HepG2 (cell line): ENCODE measurements around the gene DTHD1. TPM values are rescaled to one million over a fixed set of nuclear protein-coding genes. Genes with fewer than 3 reads are reported as not detected.

ENCODE experiments used
- ATAC-seq: fragments of 200-7000 bp; cut with Tn5 transposase; 3 replicates; pipeline ENCODE4 v1.9.1; 2020; ENCODE audit warnings: mild to moderate bottlenecking, moderate library complexity
- BruUV-seq: library from RNA; stranded (reverse); fragments of 400-500 nt; replicated peaks from 2 replicates; lab custom pipeline; 2021; lab: Mats Ljungman, UMichigan
- CTCF ChIA-PET: fragments of 300-600 bp; formaldehyde crosslinking; extraction: SDS; loops from one replicate; lab custom pipeline; 2021; ENCODE audit warnings: low total read pairs, inconsistent platforms, low intra/inter-chr PET ratio; lab: Yijun Ruan, JAX
- POLR2A ChIA-PET: fragments of 350-600 bp; sonication (Branson Sonifier 250); formaldehyde crosslinking; loops from one replicate; lab custom pipeline; 2020; ENCODE audit warnings: antibody characterized with exemption, inconsistent platforms; lab: Yijun Ruan, JAX
- DNase-seq: peaks from one replicate; pipeline ENCODE4 v3.0.0-alpha.2; 2015; ENCODE audit warnings: low spot score
- FAIRE-seq: peaks from 3 replicates; lab custom pipeline; 2011; peaks lifted over from hg19 to GRCh38; lab: Jason Lieb, UNC
- H2AFZ ChIP-seq: one replicate; pipeline ENCODE4 v1.6.1; 2011; ENCODE audit warnings: low read length, inconsistent platforms
- H3K27ac ChIP-seq: fragments of 300-600 bp; 3 replicates; pipeline ENCODE4 v1.8.0; 2011; ENCODE audit warnings: mixed run types, mild to moderate bottlenecking, mixed read lengths, low read length, inconsistent platforms; ENCODE audit not compliant: insufficient read depth; ENCODE audit errors: extremely low read length
- H3K27me3 ChIP-seq, 2 experiments: fragments of 200-600 bp in 1 of 2; 2 replicates in 1 of 2; 3 replicates in 1 of 2; pipeline versions ENCODE4 v1.6.0 to v1.8.0; 2011; ENCODE audit warnings: low read length in 2 of 2, mild to moderate bottlenecking in 2 of 2, moderate library complexity in 2 of 2, inconsistent platforms in 1 of 2; ENCODE audit not compliant: insufficient read depth in 2 of 2, control insufficient read depth in 1 of 2
- H3K36me3 ChIP-seq, 2 experiments: fragments of 200-600 bp in 1 of 2; replicated peaks in 1 of 2; 2 replicates in 1 of 2; 3 replicates in 1 of 2; pipeline versions ENCODE4 v1.5.1 to v1.8.0; 2011; ENCODE audit warnings: low read length in 2 of 2, inconsistent platforms in 1 of 2; ENCODE audit not compliant: insufficient read depth in 2 of 2, control insufficient read depth in 1 of 2
- H3K4me1 ChIP-seq: 2 replicates; pipeline ENCODE4 v1.5.1; 2012; ENCODE audit warnings: low read length, inconsistent platforms; ENCODE audit not compliant: insufficient read depth
- H3K4me2 ChIP-seq: 2 replicates; pipeline ENCODE4 v1.6.0; 2011; ENCODE audit warnings: low read depth, low read length, inconsistent platforms
- H3K4me3 ChIP-seq, 3 experiments: fragments of 200-600 bp in 1 of 3; sonication (generic), shearing (Covaris generic) in 1 of 3; replicated peaks in 1 of 3; 2 replicates each; pipeline ENCODE4 v1.5.1; 2011 to 2016; ENCODE audit warnings: low read length in 3 of 3, inconsistent platforms in 2 of 3, low read depth in 2 of 3, mild to moderate bottlenecking in 2 of 3, control low read depth in 1 of 3, mixed read lengths in 1 of 3; ENCODE audit not compliant: insufficient read depth in 1 of 3
- H3K79me2 ChIP-seq: one replicate; pipeline ENCODE4 v1.6.1; 2011; ENCODE audit warnings: low read length, inconsistent platforms; ENCODE audit not compliant: insufficient read depth
- H3K9ac ChIP-seq: 2 replicates; pipeline ENCODE4 v1.6.0; 2011; ENCODE audit warnings: mild to moderate bottlenecking, low read depth, low read length, inconsistent platforms; ENCODE audit not compliant: insufficient read depth
- H3K9me3 ChIP-seq: 2 replicates; pipeline ENCODE4 v1.5.1; 2012; ENCODE audit warnings: mild to moderate bottlenecking, low read length
- H4K20me1 ChIP-seq: 2 replicates; pipeline ENCODE4 v1.6.0; 2011; ENCODE audit warnings: inconsistent platforms, mild to moderate bottlenecking, low read length, moderate library complexity; ENCODE audit not compliant: insufficient read depth
- HIVEP1 ChIP-seq: sonication (generic); formaldehyde crosslinking; IDR thresholded peaks from 2 replicates; pipeline ENCODE4 v1.4.0; 2020; ENCODE audit warnings: mild to moderate bottlenecking, missing genetic modification reagents
- NFE2 ChIP-seq: sonication (generic); formaldehyde crosslinking; IDR thresholded peaks from 2 replicates; pipeline ENCODE4 v1.4.0; 2020; ENCODE audit warnings: missing genetic modification reagents
- RAD51 ChIP-seq: fragments of 450-650 bp; IDR thresholded peaks from 2 replicates; pipeline ENCODE4 v1.6.1; 2016; ENCODE audit warnings: borderline replicate concordance
- TEAD3 ChIP-seq: optimal IDR thresholded peaks from 2 replicates; pipeline ENCODE3; 2016; ENCODE audit warnings: borderline replicate concordance
- ZBTB20 ChIP-seq: sonication (generic); formaldehyde crosslinking; IDR thresholded peaks from 2 replicates; pipeline ENCODE4 v1.8.1; 2023; ENCODE audit warnings: missing genetic modification reagents, low read depth, mild to moderate bottlenecking, borderline replicate concordance
- ZFY ChIP-seq: sonication (generic); formaldehyde crosslinking; IDR thresholded peaks from 2 replicates; pipeline ENCODE4 v1.4.0; 2020; ENCODE audit warnings: missing genetic modification reagents
- ZNF557 ChIP-seq: sonication (generic); formaldehyde crosslinking; IDR thresholded peaks from 2 replicates; pipeline ENCODE4 v1.4.0; 2020; ENCODE audit warnings: missing genetic modification reagents
- ZNF574 ChIP-seq: sonication (generic); formaldehyde crosslinking; IDR thresholded peaks from 2 replicates; pipeline ENCODE4 v1.4.0; 2020; ENCODE audit warnings: missing genetic modification reagents
- ZNF607 ChIP-seq: sonication (generic); formaldehyde crosslinking; IDR thresholded peaks from 2 replicates; pipeline ENCODE4 v1.5.1; 2020; ENCODE audit warnings: missing genetic modification reagents, mild to moderate bottlenecking, borderline replicate concordance
- ZNF672 ChIP-seq: sonication (generic); formaldehyde crosslinking; IDR thresholded peaks from 2 replicates; pipeline ENCODE4 v1.8.1; 2022; ENCODE audit warnings: missing genetic modification reagents
- ZNF83 ChIP-seq: sonication (generic); formaldehyde crosslinking; IDR thresholded peaks from 2 replicates; pipeline ENCODE4 v1.4.0; 2020; ENCODE audit warnings: missing genetic modification reagents, mild to moderate bottlenecking, borderline replicate concordance
- WGBS: methylation state at CpG from one replicate; pipeline ENCODE4 v1.1.6; 2017; ENCODE audit warnings: low lambda C conversion rate; 5-methylcytosine and 5-hydroxymethylcytosine counted together
- in situ Hi-C: cut with HindIII; loops from 2 replicates; pipeline ENCODE4 v1.10.0; 2017; ENCODE audit warnings: low pct_unique_long_range_greater_than_20kb; ENCODE audit not compliant: extremely low pct_ligation_motif_present
- intact Hi-C: fragments of 100-400 bp; cut with micrococcal nuclease; formaldehyde crosslinking; loops from one replicate; pipeline ENCODE4 v1.10.0; 2022; ENCODE audit not compliant: unreplicated experiment
- polyA plus RNA-seq, 8 experiments: library from polyadenylated mRNA; depleted of rRNA in 3 of 8; stranded (reverse) in 7 of 8; unstranded in 1 of 8; fragments of >200 nt; fragmentation: Illumina TruSeq in 4 of 8; extraction: Trizol in 4 of 8; gene quantifications; 2 replicates each; pipeline versions ENCODE4 v1.2.1 to v1.2.3, GENCODE V29; 2011 to 2016; ENCODE audit warnings: low read depth in 4 of 8, missing spikeins in 1 of 8, mixed read lengths in 1 of 8; ENCODE audit not compliant: insufficient read depth in 1 of 8
- total RNA-seq, 5 experiments: library from RNA; depleted of rRNA; stranded (reverse); fragments of >200 nt; fragmentation: Illumina TruSeq; extraction: Trizol; gene quantifications; 2 replicates each; pipeline ENCODE4 v1.2.3, GENCODE V29; 2016; ENCODE audit warnings: low read depth in 1 of 5
- TF ChIP-seq, protein P1 (sequence below): sonication (generic); formaldehyde crosslinking; IDR thresholded peaks from 2 replicates; pipeline ENCODE4 v1.4.0; 2020; ENCODE audit warnings: missing genetic modification reagents, borderline replicate concordance
- TF ChIP-seq, protein P2 (sequence below): sonication (generic); formaldehyde crosslinking; conservative IDR thresholded peaks from 2 replicates; pipeline ENCODE4 v1.4.0; 2020; ENCODE audit warnings: missing genetic modification reagents

Gene DTHD1
- total and polyA plus RNA-seq, 2 of the 13 experiments (the other 11 are each of a cell fraction or from before 2014, with no cell fraction given) = not detected

DNA sequence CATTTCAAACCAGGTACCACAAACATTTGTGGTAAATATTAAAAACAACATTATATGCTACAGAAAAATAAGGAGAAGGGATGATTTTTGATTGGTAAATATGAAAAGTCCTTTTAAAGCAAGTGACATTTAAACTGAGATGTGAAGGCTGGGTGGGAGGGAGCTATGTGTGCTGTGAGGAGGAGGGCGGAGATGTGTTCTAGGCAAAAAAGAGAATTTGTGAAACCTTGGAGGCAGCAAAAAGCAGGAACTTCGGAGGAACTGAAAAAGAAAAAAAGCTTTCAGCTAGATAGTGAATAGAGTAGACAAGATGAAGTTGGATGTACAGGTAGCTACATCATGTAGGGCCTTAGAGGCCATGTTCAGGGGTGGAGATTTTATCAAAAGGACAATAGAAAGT lies 27.0 kb upstream of the DTHD1 start:
- H3K9ac ChIP-seq = no peak overlapping the region
- no peak for ATAC-seq
- BruUV-seq = no TSS peak
- no peaks in the 10 kb centered on the region for H3K27me3 ChIP-seq
- no peaks in the 10 kb centered on the region for H3K9me3 ChIP-seq
- DNase-seq = no peak
- intact Hi-C loops = no loop called here
- H3K36me3 ChIP-seq = no peaks in the 10 kb centered on the region
- no peak overlapping the region for H2AFZ ChIP-seq
- no peak overlapping the region for H3K27ac ChIP-seq
- 45% methylated on average over 2 of the region's 2 CpGs for WGBS
- no peak overlapping the region for H3K4me3 ChIP-seq
- POLR2A ChIA-PET = no interaction called here
- CTCF ChIA-PET = no interaction called here
- in situ Hi-C loops = no loop called here
- H3K4me1 ChIP-seq = no peaks in the 10 kb centered on the region
- FAIRE-seq = no peak
- H3K79me2 ChIP-seq = no peaks in the 10 kb centered on the region
- H3K4me2 ChIP-seq = no peak overlapping the region
- TF ChIP-seq ZNF574 (CRISPR knock-in tag) = no peak
- no peak for TF ChIP-seq ZBTB20
- H4K20me1 ChIP-seq = no peaks in the 10 kb centered on the region

GRCh38 chr4:36255577-36255976 lies 25.8 kb upstream of the DTHD1 start:
- no peak overlapping the region for H3K4me3 ChIP-seq
- H3K27me3 ChIP-seq = no peaks in the 10 kb centered on the region
- DNase-seq (no peak), ATAC-seq (no peak), FAIRE-seq (no peak)
- no peaks in the 10 kb centered on the region for H3K79me2 ChIP-seq
- no peak overlapping the region for H3K27ac ChIP-seq
- H3K36me3 ChIP-seq = no peaks in the 10 kb centered on the region
- no peak overlapping the region for H2AFZ ChIP-seq
- no peaks in the 10 kb centered on the region for H4K20me1 ChIP-seq
- BruUV-seq = no TSS peak
- H3K4me2 ChIP-seq = no peak overlapping the region
- POLR2A ChIA-PET = no interaction called here
- H3K9ac ChIP-seq = no peak overlapping the region
- no peaks in the 10 kb centered on the region for H3K9me3 ChIP-seq
- in situ Hi-C loops = no loop called here
- intact Hi-C loops = no loop called here
- H3K4me1 ChIP-seq = no peaks in the 10 kb centered on the region
- WGBS = 31% methylated on average over 2 of the region's 2 CpGs
- CTCF ChIA-PET = no interaction called here
- TF ChIP-seq RAD51 (no peak), TEAD3 (CRISPR knock-in tag) (no peak), ZNF557 (CRISPR knock-in tag) (no peak), ZFY (CRISPR knock-in tag) (no peak), NFE2 (CRISPR knock-in tag) (no peak), ZNF672 (CRISPR knock-in tag) (no peak), ZNF83 (no peak), ZNF607 (CRISPR knock-in tag) (no peak), HIVEP1 (CRISPR knock-in tag) (no peak)
- TF ChIP-seq, protein P1, sequence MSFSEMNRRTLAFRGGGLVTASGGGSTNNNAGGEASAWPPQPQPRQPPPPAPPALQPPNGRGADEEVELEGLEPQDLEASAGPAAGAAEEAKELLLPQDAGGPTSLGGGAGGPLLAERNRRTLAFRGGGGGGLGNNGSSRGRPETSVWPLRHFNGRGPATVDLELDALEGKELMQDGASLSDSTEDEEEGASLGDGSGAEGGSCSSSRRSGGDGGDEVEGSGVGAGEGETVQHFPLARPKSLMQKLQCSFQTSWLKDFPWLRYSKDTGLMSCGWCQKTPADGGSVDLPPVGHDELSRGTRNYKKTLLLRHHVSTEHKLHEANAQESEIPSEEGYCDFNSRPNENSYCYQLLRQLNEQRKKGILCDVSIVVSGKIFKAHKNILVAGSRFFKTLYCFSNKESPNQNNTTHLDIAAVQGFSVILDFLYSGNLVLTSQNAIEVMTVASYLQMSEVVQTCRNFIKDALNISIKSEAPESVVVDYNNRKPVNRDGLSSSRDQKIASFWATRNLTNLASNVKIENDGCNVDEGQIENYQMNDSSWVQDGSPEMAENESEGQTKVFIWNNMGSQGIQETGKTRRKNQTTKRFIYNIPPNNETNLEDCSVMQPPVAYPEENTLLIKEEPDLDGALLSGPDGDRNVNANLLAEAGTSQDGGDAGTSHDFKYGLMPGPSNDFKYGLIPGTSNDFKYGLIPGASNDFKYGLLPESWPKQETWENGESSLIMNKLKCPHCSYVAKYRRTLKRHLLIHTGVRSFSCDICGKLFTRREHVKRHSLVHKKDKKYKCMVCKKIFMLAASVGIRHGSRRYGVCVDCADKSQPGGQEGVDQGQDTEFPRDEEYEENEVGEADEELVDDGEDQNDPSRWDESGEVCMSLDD (CRISPR knock-in tag) = no peak
- TF ChIP-seq, protein P2, sequence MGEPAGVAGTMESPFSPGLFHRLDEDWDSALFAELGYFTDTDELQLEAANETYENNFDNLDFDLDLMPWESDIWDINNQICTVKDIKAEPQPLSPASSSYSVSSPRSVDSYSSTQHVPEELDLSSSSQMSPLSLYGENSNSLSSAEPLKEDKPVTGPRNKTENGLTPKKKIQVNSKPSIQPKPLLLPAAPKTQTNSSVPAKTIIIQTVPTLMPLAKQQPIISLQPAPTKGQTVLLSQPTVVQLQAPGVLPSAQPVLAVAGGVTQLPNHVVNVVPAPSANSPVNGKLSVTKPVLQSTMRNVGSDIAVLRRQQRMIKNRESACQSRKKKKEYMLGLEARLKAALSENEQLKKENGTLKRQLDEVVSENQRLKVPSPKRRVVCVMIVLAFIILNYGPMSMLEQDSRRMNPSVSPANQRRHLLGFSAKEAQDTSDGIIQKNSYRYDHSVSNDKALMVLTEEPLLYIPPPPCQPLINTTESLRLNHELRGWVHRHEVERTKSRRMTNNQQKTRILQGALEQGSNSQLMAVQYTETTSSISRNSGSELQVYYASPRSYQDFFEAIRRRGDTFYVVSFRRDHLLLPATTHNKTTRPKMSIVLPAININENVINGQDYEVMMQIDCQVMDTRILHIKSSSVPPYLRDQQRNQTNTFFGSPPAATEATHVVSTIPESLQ (CRISPR knock-in tag) = no peak
